HG02885 (cell line): ENCODE data around the gene TXNDC11.

Source experiments
- ATAC-seq: cut with Tn5 transposase; IDR thresholded peaks from one replicate; pipeline ENCODE4 v1.9.1; 2021; ENCODE audit warnings: mild to moderate bottlenecking; ENCODE audit not compliant: unreplicated experiment, poor library complexity

The TXNDC11 gene

DNA sequence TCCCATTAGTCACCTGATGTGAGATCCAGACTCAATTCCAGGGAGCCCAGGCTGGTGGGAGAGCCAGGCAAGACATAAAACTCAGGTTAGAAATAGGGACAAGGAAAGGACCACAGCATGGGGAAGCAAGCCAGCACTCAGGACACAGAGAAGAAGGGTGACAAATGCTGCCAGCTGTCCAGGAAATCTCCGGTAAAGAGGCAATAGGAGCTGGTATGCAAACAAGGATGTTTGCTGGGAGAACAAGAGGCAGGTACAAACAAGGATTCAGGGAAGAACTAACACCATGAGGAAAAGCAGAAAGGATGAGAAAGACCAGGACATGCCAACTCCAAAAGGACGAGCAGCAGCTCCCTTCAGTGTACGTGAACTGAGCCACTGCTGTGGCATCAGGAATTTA lies 10.2 kb upstream of the TXNDC11 start:
- ATAC-seq: no peak

DNA sequence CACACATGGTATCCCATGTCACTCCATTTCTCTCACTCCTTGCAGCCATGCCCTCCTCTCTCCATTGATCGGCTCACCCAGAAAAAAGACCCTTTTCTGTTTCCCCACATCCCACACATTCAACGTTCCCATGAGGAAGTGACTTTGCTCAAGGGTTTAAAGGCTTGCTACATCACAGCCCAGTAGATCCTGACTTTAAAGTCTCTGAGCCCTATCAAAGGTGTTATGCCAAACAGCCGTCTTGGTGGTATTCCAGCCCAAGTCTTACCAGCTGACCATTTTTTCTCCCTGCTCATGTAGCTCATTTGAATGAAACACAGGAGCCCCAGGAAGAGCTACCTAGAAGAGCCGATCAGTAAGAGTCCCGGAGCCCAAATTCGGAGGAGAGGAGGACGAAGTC lies 7.4 kb upstream of the TXNDC11 start:
- no peak for ATAC-seq

DNA sequence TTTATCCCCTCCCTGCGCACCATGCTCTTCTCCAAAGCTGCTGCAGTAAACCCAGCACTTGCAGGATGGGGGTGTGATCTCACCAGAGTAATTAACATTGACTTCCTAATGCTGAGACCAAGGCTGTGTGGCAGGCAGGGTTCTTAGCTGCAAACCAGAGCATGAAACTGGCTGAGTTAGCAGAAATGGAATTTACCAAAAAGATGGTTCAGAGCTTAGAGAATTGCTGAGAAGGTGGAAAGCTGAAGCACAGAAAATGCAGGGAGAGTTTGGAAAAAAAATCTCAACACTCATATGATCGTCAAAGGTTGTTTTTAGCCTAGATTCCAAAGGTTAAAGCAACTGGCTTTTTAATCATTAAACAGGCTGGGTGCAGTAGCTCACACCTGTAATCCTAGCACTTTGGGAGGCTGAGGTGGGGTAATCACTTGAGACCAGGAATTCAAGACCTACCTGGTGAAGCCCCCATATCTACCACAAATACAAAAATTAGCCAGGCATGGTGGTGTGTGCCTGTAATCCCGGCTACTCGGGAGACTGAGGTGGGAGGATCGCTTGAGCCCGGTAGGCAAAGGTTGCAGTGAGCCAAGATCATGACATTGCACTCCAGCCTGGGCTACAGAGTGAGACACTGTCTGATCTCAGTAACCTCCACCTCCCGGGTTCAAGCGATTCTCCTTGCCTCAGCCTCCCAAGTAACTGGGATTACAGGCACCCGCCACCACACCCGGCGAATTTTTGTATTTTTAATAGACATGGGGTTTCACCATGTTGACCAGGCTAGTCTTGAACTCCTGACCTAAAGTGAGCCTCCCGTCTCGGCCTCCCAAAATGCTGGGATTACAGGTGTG lies 6.0 kb upstream of the TXNDC11 start:
- ATAC-seq: no peak

DNA sequence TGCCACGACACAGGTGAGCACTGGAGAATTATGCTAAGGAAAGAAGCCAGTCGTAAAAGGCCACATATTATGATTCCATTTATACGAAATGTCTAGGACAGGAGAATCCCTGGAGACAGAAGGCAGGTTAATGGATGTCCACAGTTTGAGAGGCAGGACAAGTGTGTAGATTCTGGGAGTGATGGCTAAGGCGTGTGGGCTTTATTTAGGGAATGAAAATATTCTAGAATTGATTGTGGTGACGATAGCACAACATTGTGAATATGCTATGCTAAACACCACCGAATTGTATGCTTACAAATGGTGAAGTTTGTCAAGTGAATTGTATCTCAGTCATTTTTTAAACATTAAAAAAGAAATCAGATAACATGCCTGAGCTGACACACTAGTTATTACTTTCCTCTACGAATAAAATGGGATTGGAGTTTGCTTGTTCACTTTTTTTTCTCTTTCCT lies 5.3 kb upstream of the TXNDC11 start:
- ATAC-seq: no peak

DNA sequence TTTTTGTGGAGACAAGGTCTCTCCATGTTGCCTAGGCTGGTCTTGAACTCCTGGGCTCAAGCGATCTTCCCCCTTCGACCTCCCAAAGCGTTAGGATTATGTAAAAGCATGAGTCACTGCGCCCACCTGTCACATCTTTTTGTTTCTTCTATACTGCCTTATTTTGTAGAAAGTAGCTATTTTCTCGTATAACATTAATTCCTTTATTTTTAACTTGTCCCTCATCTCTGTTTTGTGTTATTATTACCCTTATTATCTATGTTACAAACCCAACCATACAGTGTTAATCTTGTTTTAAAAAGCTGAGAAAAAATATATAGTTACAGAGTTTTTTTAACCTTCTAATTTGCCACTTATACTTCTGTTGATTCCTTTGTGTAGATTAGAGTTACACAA lies 1.4 kb upstream of the TXNDC11 start:
- ATAC-seq: no peak

DNA sequence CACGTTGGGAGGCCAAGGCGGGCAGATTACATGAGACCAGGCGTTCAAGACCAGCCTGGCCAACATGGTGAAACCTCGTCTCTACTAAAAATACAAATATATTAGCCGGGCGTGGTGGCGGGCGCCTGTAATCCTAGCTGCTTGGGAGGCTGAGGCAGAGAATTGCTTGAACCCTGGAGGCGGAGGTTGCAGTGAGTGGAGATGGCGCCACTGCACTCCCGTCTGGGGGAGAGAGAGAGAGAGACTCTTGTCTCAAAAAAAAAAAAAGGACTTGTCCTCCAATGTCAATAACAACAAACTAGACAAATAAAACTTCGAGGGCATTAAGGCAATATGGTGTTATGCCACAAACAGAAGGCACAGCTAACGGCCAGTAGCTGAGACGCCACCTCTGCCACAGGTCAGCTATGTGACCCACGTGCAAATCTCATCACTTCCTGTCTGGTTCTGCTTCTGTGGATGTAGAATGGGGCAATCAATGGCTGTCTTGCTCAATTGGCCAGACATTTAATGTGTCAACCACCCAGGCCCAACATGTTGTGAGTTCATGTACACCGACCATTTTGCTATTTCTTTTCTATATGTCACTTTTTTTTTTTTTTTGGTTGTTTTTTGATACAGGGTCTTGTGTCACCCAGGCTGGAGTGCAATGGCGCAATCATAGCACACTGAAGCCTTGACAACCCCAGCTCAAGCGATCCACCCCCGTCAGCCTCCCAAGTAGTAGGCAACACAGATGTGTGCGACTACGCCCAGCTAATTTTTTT lies 834 bp upstream of the TXNDC11 start:
- ATAC-seq: no peak

DNA sequence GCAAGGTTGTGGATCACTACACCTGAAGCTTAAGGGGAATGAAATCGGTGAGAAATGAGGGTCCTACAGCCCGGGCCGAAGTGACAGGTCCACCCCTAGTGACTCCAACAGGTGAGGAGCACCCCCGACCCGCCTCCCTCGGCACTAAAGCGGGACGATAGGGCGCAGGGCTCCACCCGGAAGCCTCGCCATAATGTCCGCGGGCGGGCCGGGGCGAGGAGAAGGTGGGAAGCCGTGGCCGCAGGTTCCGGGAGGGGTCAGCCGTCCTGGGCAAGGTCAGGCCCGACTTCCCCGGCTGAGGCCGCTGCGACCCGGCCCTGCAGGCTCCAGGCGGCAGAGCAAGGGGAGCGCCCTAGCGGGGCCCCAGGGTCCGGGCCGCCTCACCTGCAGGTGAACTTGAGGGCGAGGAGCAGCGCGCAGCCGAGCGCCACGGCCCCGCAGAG lies 543 bp downstream of the TXNDC11 start:
- ATAC-seq: peak; percentile 26

DNA sequence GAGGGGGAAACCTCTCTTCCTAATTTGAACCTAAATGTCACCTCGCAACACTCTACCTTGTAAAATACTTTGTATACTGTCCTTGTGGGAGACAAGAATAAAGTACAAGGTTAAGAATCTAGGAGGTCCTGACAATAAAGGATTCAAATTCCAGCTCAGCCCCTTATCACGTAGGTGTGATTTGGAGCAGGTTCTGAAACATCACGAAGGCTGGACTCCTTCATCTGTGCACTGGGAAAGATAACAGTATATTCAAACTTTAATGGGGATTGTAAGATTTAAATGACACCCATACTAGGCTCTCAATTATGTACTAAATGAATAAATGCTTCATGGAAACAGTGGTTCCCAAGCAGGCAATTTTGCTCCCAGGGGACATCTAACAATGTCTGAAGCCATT lies 2.1 kb downstream of the TXNDC11 start:
- ATAC-seq: no peak

DNA sequence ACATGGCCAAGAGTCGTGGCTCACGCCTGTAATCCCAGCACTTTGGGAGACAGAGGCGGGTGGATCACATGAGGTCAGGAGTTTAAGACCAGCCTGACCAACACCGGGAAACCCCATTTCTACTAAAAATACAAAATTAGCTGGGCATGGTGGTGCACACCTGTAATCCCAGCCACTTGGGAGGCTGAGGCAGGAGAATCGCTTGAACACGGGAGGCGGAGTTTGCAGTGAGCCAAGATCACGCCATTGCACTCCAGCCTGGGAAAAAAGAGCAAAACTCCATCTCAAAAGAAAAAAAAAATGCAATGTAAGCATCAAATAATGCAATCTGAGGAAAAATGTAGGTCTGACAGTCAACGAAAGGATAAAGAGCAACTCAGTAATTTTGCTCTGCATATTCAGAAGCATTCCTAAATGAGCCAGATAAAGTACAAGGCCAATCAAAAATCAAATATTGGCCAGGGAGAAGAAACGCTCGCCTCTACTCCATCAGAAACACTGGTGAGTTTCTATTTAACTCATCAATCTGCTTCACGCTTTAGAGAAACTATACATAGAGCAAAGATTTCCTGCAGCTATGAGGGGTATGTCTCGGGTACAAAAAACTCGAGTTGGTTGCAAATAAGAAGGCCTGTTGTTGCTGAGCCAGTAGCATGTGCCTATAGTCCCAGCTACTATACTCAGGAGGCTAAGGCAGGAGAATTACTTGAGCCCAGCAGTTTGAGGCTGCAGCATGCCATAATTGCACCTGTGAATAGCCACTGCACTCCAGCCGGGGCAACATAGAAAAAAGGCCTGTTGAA lies 3.7 kb downstream of the TXNDC11 start:
- no peak for ATAC-seq

DNA sequence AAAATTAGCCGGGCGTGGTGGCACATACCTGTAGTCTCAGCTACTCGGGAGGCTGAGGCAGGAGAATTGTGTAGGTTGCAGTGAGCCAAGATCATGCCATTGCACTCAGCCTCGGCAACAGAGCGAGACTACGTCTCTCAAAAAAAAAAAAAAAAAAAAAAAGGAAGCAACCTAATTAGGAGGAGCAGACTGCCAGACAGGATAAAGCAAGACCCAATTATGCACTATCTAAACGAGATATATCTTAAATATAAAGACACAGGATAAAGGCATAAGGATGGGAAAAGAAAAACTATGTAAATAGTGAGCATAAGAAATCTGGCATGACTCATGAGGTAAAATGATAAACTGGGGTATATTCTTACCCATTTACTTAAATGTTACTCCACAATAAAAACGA lies 4.9 kb downstream of the TXNDC11 start:
- no peak for ATAC-seq

DNA sequence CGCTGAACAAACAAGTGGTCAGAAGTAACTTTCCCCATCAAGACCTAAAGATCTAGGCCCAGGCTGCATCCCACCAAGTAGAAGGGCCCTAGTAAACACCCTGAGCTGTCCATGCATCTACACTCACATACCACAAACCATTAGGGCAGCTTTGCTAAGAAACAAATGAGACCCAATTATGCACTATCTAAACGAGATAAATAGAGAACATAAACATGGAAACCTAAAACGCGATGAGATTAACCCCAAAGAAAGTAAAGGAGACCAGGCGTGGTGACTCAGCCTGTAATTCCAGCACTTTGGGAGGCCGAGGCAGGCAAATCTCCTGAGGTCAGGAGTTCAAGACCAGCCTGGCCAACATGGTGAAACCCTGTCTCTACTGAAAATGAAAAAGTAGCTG lies 5.8 kb downstream of the TXNDC11 start:
- ATAC-seq: no peak

DNA sequence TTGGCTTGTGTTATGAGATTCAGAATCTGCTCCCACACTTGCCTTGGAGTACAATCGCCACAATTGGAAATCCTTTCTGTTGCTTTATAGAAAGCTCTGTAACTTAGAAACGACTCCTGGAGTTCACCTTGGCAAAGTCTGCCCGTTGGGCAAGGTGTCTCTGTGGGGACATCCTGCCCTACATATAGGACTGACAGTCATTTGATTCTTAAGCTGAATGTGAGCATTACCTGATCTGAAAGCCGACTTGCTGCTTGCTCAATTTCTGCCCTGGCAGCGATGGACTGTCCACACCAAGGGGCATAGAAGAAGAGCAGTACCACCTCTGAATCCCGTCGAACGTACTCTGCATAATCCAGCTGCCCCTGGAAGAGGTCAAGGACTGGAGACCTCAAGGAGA lies 6.9 kb downstream of the TXNDC11 start:
- no peak for ATAC-seq

DNA sequence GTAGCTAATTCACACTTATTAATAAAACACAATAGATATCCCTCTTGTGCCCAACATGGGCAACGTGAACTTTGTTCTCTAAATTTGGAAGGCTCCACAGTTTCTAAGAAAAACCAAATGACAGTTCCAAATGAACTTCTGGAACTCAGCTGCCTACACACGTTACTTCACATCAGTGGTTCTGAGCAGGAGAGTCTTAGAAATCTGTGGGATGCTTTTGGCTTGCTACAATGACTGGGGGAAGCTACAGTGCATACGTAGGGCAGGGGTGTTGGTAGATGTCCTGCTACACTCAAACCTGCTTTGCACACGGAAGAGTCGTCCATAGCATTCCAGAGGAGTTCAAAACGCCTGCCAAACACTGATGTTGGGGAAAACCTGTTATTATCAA lies 8.0 kb downstream of the TXNDC11 start:
- no peak for ATAC-seq

DNA sequence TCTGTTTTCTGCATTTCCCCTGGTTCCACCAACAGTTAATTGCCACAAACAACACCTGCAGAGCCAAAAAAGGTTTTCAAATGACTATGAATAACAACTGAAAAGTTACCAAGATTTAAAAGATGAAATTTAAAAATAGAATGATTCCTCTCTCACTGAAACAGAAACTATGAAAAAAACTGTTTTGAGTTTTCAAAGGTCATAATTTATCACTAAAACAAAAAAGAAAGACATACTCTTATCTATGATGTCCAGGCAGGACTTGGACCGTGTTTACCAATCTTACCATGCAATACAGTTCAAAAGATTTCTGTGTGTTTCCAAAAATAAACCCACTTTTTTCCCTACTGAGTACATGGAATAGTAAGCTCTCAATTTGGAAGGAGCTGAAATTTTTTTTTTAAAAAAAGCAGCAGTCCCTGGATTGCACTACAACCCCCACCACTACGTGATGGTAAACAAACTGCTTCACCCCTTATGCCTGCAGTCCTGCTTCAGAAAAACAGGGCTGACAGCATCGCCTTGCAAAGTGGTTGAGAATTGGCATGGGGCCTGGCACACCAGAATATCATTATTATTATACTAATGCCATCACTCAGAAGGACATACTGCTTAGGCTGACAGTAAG lies 8.5 kb downstream of the TXNDC11 start:
- peak; percentile 60 for ATAC-seq

DNA sequence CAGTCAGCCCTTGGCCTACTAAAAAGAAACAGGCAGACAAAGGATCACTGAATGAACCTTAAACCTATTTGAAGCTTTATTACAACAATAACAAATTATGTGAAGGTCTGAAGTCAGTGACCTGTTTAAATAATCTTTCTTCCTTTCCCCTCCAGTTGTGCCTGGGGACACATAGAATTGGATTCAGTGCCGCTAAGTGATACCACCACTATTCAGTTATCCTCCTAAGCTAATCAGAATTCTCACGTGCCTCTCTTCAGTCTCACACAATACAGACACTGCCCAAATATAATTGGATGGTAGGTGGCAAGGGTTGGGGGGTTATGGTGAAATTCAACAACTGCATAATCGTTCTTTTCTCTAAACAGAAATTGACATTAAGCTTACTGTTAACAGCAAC lies 11.4 kb downstream of the TXNDC11 start:
- no peak for ATAC-seq

DNA sequence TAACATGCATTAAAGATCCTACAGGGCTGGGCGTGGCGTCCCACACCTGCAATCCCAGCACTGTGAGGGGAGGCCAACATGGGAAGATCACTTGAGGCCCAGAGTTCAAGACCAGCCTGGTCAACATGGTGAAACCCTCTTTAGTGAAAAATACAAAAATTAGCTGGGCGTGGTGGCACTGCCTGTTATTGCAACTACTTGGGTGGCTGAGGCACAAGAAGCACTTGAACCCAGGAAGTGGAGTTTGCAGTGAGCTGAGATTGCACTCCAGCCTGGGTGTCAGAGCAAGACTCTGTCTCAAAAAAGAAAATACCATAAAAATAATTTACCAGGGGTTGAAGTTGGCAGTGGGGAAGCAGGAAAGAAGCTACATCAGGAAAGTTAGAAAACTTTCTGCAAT lies 12.9 kb downstream of the TXNDC11 start:
- no peak for ATAC-seq

DNA sequence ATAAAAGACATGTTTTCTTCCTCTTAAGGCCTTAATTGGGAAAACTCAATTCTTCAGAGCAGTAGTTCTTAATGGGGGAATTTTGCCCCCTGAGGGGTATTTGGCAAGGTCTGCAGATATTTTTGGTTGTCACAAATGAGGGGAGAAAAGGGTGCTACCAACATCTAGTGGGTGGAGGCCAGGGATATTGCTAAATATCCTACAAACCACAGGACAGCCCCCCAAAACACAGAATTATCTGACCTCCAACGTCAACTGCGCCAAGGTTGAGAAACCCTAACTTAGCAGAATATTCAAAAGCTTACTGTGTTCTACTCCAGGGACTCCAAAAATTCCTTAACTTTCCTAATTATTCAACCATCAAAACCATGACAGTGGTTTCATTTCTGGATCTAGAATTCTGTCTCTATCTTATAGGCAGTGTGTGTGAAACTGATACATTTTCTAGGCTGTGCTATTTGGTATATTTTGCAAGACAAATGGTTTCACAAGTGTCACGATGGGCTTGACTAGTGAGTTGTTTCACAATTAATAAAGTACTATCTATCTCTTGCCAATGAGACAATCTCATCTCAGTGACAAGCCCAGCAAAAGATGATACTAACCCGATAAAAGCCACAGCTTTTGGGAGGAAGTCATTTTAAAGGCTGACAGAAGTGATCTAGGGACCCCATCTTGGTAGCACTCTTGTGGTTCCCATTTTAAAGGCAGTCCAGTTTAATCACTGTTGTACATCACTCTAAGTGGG lies 14.7 kb downstream of the TXNDC11 start:
- no peak for ATAC-seq

DNA sequence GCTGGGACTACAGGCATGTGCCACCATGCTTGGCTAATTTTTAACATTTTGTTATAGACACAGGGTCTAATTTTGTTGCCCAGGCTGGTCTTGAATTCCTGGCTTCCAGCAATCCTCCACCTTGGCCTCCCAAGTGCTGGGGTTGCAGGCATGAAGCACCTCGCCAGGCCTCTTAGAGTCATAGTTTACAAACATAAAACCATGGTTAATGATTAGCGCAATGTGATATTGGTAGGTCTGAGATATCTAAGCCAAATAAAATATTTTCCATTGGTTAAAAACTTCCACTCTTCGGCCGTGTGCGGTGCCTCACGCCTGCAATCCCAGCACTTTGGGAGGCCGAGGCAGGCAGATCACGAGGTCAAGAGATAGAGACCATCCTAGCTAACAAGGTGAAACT lies 16.6 kb downstream of the TXNDC11 start:
- no peak for ATAC-seq

DNA sequence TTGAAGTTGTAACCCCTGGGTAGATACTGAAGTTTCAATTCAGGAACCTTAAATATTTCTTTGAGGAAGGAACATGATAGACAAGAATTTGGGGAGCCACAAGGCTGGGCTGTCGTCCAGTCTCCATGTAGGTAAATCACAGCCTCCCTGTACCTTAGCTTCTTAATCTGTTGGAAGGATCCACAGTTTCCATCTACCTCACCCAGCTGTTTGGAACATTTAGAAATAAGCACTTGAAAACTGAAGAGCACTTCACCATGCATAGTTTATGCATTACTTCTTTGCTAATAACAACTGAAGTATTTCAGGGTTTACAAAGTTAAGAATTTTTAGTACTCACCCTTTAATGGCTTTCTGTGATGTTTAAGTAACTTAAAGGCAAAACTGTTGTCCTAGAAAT lies 17.2 kb downstream of the TXNDC11 start:
- no peak for ATAC-seq

DNA sequence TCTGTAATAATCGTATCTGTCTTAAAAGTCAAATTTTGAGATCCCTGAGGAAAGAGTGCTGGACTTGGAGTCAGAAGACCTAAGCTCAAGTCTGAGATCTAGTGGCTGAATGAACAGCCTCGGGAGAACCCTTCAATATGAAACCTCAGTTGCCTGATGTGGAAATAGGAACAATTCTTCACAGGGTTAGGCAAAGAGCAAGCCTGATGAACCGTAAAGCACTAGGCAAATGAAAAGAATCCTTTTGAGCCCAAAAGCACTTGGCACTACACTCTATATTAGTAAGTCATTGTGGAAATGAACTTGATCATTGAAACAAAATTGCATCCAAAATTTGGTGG lies 20.2 kb downstream of the TXNDC11 start:
- no peak for ATAC-seq
